ENCODE measurements around the gene PMPCA.

- TF ChIP-seq GATA2 (IDR thresholded peaks at IDR 0.05; ENCODE audit: low read depth, low read length) (no peak), GATA3 (IDR thresholded peaks at IDR 0.05; ENCODE audit: low read depth, low read length) (no peak)
Observed at GRCh38 chr9:136473354-136473721, 62.9 kb downstream of the PMPCA start.
